ENCODE measurements around the gene IRS2.

The IRS2 gene

GRCh38 chr13:109724603-109725002, 61.8 kb downstream of the IRS2 start:
- TF ChIP-seq EZH2phosphoT487 (IDR thresholded peaks at IDR 0.05; ENCODE audit: borderline replicate concordance) (no peak), CTCF (conservative IDR thresholded peaks at IDR 0.05; ENCODE audit: low read length) (no peak)

GRCh38 chr13:109723046-109723445, 63.3 kb downstream of the IRS2 start:
- Histone ChIP-seq H3K9me3 (ENCODE audit: insufficient read depth, low read depth, low read length) (no peaks in the 10 kb centered on the region), H3K27me3 (ENCODE audit: insufficient read depth, low read length, poor library complexity, severe bottlenecking) (peaks cover 8% of the 10 kb centered on the region), H4K20me1 (ENCODE audit: insufficient read depth, low read length, poor library complexity, severe bottlenecking) (no peaks in the 10 kb centered on the region), H3K79me2 (ENCODE audit: insufficient read depth, low read length) (no peaks in the 10 kb centered on the region), H3K36me3 (ENCODE audit: insufficient read depth, low read length) (no peaks in the 10 kb centered on the region), H3K4me1 (ENCODE audit: insufficient read depth, low read length, poor library complexity, severe bottlenecking) (peaks cover 20% of the 10 kb centered on the region), H2AFZ (ENCODE audit: low read length) (no peak overlapping the region), H3K9me2 (replicated peaks; ENCODE audit: low read depth, low read length) (no peaks in the 10 kb centered on the region), H3K9ac (ENCODE audit: low read depth, low read length, poor library complexity, severe bottlenecking) (no peak overlapping the region), H3K4me3 (ENCODE audit: low read length, poor library complexity, severe bottlenecking) (no peak overlapping the region), H3K4me2 (ENCODE audit: low read depth, low read length, poor library complexity, severe bottlenecking) (no peak overlapping the region), H3F3A (ENCODE audit: low read depth) (no peaks in the 10 kb centered on the region)
- TF ChIP-seq EZH2phosphoT487 (IDR thresholded peaks at IDR 0.05; ENCODE audit: borderline replicate concordance) (no peak), CTCF (conservative IDR thresholded peaks at IDR 0.05; ENCODE audit: low read length) (no peak)

More at GRCh38 chr13:109724603-109725002, 61.8 kb downstream of the IRS2 start:
- Histone ChIP-seq H3K27me3 (ENCODE audit: insufficient read depth, low read length, poor library complexity, severe bottlenecking) (peaks cover 8% of the 10 kb centered on the region), H4K20me1 (ENCODE audit: insufficient read depth, low read length, poor library complexity, severe bottlenecking) (no peaks in the 10 kb centered on the region), H3K4me2 (ENCODE audit: low read depth, low read length, poor library complexity, severe bottlenecking) (no peak overlapping the region), H3K9me3 (ENCODE audit: insufficient read depth, low read depth, low read length) (no peaks in the 10 kb centered on the region), H3K36me3 (ENCODE audit: insufficient read depth, low read length) (no peaks in the 10 kb centered on the region), H3F3A (ENCODE audit: low read depth) (no peaks in the 10 kb centered on the region), H2AFZ (ENCODE audit: low read length) (no peak overlapping the region), H3K9me2 (replicated peaks; ENCODE audit: low read depth, low read length) (no peaks in the 10 kb centered on the region), H3K4me1 (ENCODE audit: insufficient read depth, low read length, poor library complexity, severe bottlenecking) (peaks cover 30% of the 10 kb centered on the region), H3K4me3 (ENCODE audit: low read length, poor library complexity, severe bottlenecking) (no peak overlapping the region), H3K9ac (ENCODE audit: low read depth, low read length, poor library complexity, severe bottlenecking) (no peak overlapping the region), H3K79me2 (ENCODE audit: insufficient read depth, low read length) (no peaks in the 10 kb centered on the region)

GRCh38 chr13:109722068-109722467, 64.3 kb downstream of the IRS2 start:
- Histone ChIP-seq H3K9ac (ENCODE audit: low read depth, low read length, poor library complexity, severe bottlenecking) (no peak overlapping the region), H3K9me2 (replicated peaks; ENCODE audit: low read depth, low read length) (no peaks in the 10 kb centered on the region), H3K79me2 (ENCODE audit: insufficient read depth, low read length) (no peaks in the 10 kb centered on the region), H3K4me1 (ENCODE audit: insufficient read depth, low read length, poor library complexity, severe bottlenecking) (peaks cover 20% of the 10 kb centered on the region), H3F3A (ENCODE audit: low read depth) (no peaks in the 10 kb centered on the region), H3K4me3 (ENCODE audit: low read length, poor library complexity, severe bottlenecking) (no peak overlapping the region), H3K27me3 (ENCODE audit: insufficient read depth, low read length, poor library complexity, severe bottlenecking) (peaks cover 8% of the 10 kb centered on the region), H3K9me3 (ENCODE audit: insufficient read depth, low read depth, low read length) (no peaks in the 10 kb centered on the region), H3K36me3 (ENCODE audit: insufficient read depth, low read length) (no peaks in the 10 kb centered on the region), H4K20me1 (ENCODE audit: insufficient read depth, low read length, poor library complexity, severe bottlenecking) (no peaks in the 10 kb centered on the region), H2AFZ (ENCODE audit: low read length) (no peak overlapping the region), H3K4me2 (ENCODE audit: low read depth, low read length, poor library complexity, severe bottlenecking) (peak overlapping the region; percentile 26)
- no peak for TF ChIP-seq EZH2phosphoT487 (IDR thresholded peaks at IDR 0.05; ENCODE audit: borderline replicate concordance)
- no peak for TF ChIP-seq CTCF (conservative IDR thresholded peaks at IDR 0.05; ENCODE audit: low read length)
